ENCODE measurements around the gene KIF2A. TPM values are rescaled to one million over a fixed set of nuclear protein-coding genes. Genes with fewer than 3 reads are reported as not detected.

KIF2A gene
- 38.6 TPM for polyA plus RNA-seq
- long read RNA-seq, donor 1, partial matches to known transcripts: 5 of 9 reads
- long read RNA-seq, donor 1, other reads (novel, unspliced or antisense): 0 of 9 reads
- long read RNA-seq, donor 2, transcript KIF2A-202 (20 exons, 2,539 nt): major isoform, 5 of 7 reads
- long read RNA-seq, donor 2, partial matches to known transcripts: 0 of 7 reads
- long read RNA-seq, donor 2, other reads (novel, unspliced or antisense): 0 of 7 reads
- long read RNA-seq, donor 3, partial matches to known transcripts: 23 of 52 reads
- long read RNA-seq, donor 3, other reads (novel, unspliced or antisense): 24 of 52 reads
- long read RNA-seq, donor 4: 0 reads
- long read RNA-seq, donor 5, partial matches to known transcripts: 0 of 9 reads
- long read RNA-seq, donor 5, other reads (novel, unspliced or antisense): 9 of 9 reads
- long read RNA-seq, donor 6, partial matches to known transcripts: 6 of 13 reads
- long read RNA-seq, donor 6, other reads (novel, unspliced or antisense): 0 of 13 reads
- long read RNA-seq, donor 7, partial matches to known transcripts: 0 of 12 reads
- long read RNA-seq, donor 7, other reads (novel, unspliced or antisense): 8 of 12 reads
- long read RNA-seq, donor 8, partial matches to known transcripts: 11 of 34 reads
- long read RNA-seq, donor 8, other reads (novel, unspliced or antisense): 20 of 34 reads
- long read RNA-seq, donor 9, partial matches to known transcripts: 0 of 6 reads
- long read RNA-seq, donor 9, other reads (novel, unspliced or antisense): 5 of 6 reads
- long read RNA-seq, donor 10, partial matches to known transcripts: 0 of 5 reads
- long read RNA-seq, donor 10, other reads (novel, unspliced or antisense): 0 of 5 reads
- long read RNA-seq, donor 11, partial matches to known transcripts: 0 of 9 reads
- long read RNA-seq, donor 11, other reads (novel, unspliced or antisense): 7 of 9 reads

DNA sequence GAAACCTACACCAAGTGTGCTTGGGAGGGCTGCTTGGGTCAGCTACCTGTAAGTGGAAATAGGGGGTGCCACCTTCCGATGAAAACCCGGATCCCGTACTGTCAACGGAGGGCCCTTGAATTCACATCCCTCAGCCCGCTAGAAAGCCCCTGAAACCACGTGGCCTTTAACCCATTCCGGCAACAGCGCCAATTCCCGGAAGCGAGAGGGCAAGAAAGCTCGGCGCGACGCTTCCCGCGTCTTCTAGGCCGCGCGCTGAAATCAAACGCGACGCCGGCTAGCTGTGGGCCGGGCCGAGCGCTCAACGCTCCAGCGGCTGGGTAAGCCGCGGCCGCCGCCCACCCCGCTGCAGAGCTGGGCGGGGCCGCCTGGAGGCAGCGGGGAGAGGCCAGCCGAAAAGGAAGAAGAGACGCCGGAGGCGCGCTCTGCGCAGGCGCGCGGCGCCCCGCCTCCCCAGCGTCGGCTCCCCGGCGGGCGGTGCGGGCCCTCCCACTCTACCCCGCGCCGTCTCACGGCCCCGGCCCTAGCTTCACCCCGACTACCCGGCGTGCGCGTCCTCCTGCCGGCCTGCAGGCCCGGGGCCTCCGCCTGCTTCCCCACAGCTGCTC is at the start of gene KIF2A:
Gene KIF2A (plus strand): TSS at position 492 of the 608 bp plus-strand sequence. CDS start 267 bp downstream, outside the sequence.
- H3K36me3 ChIP-seq (ENCODE audit: control insufficient read depth, insufficient read depth, low read length): no peaks in the 10 kb centered on the region
- H3K4me1 ChIP-seq (ENCODE audit: control insufficient read depth, insufficient read depth, low read length): peaks cover 5% of the 10 kb centered on the region
- H3K4me3 ChIP-seq (ENCODE audit: low read length): peak within 1 kb of the TSS; percentile 90
- no peaks in the 10 kb centered on the region for H3K9me3 ChIP-seq (ENCODE audit: control insufficient read depth, low read depth, low read length)
- H3K27me3 ChIP-seq (ENCODE audit: control insufficient read depth, insufficient read depth, low read length): no peaks in the 10 kb centered on the region
- DNase-seq: peak; percentile 92 to 98
- no CpG with 5 or more reads among the region's 66 CpGs for WGBS (ENCODE audit: insufficient coverage, low lambda C conversion rate)
- peak within 1 kb of the TSS; percentile 86 for H3K27ac ChIP-seq (ENCODE audit: low read length)

GRCh38 chr5:62257020-62257367 is 49.0 kb upstream of the KIF2A start:
- H3K27me3 ChIP-seq (ENCODE audit: control insufficient read depth, insufficient read depth, low read length): no peaks in the 10 kb centered on the region
- H3K27ac ChIP-seq (ENCODE audit: low read length): no peak overlapping the region
- no peak for DNase-seq
- no peaks in the 10 kb centered on the region for H3K36me3 ChIP-seq (ENCODE audit: control insufficient read depth, insufficient read depth, low read length)
- no peaks in the 10 kb centered on the region for H3K4me1 ChIP-seq (ENCODE audit: control insufficient read depth, insufficient read depth, low read length)
- no peaks in the 10 kb centered on the region for H3K9me3 ChIP-seq (ENCODE audit: control insufficient read depth, low read depth, low read length)
- no peak overlapping the region for H3K4me3 ChIP-seq (ENCODE audit: low read length)

GRCh38 chr5:62258654-62259053 is 47.4 kb upstream of the KIF2A start:
- no peak for DNase-seq
- Histone ChIP-seq H3K4me3 (ENCODE audit: low read length) (no peak overlapping the region), H3K4me1 (ENCODE audit: control insufficient read depth, insufficient read depth, low read length) (no peaks in the 10 kb centered on the region)

DNA sequence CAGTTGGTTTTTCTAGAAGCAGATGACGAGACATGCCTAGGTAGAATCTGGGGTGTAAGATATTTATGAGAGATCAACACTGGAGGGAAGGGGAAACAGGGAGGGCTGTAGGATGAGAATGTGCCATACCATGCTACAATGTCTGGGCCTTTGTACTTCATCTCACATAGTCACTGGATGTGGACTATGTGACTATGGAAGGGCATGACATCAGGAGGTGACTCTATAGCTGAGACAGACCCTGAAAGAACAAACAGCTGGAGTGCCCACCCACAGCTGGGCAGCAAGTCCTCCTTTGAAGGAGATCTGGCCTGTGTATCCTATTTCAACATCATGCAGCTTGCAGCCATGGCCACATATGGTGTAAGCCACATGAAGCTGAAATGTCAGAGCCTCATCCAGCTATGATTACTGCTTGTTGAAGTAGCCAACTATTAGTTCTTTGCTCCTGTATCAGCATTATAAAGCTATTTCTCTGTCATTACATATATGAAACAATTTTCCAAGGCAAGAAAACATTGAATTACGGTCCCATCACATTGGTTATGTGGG is 46.2 kb upstream of the KIF2A start:
- Histone ChIP-seq H3K27me3 (ENCODE audit: control insufficient read depth, insufficient read depth, low read length) (no peaks in the 10 kb centered on the region), H3K36me3 (ENCODE audit: control insufficient read depth, insufficient read depth, low read length) (no peaks in the 10 kb centered on the region), H3K27ac (ENCODE audit: low read length) (no peak overlapping the region), H3K4me3 (ENCODE audit: low read length) (no peak overlapping the region), H3K4me1 (ENCODE audit: control insufficient read depth, insufficient read depth, low read length) (no peaks in the 10 kb centered on the region), H3K9me3 (ENCODE audit: control insufficient read depth, low read depth, low read length) (no peaks in the 10 kb centered on the region)
- WGBS (ENCODE audit: insufficient coverage, low lambda C conversion rate): 100% methylated on average over 1 of the region's 2 CpGs
- DNase-seq: no peak

More at GRCh38 chr5:62258654-62259053, 47.4 kb upstream of the KIF2A start:
- Histone ChIP-seq H3K27ac (ENCODE audit: low read length) (no peak overlapping the region), H3K27me3 (ENCODE audit: control insufficient read depth, insufficient read depth, low read length) (no peaks in the 10 kb centered on the region), H3K9me3 (ENCODE audit: control insufficient read depth, low read depth, low read length) (no peaks in the 10 kb centered on the region), H3K36me3 (ENCODE audit: control insufficient read depth, insufficient read depth, low read length) (no peaks in the 10 kb centered on the region)

DNA sequence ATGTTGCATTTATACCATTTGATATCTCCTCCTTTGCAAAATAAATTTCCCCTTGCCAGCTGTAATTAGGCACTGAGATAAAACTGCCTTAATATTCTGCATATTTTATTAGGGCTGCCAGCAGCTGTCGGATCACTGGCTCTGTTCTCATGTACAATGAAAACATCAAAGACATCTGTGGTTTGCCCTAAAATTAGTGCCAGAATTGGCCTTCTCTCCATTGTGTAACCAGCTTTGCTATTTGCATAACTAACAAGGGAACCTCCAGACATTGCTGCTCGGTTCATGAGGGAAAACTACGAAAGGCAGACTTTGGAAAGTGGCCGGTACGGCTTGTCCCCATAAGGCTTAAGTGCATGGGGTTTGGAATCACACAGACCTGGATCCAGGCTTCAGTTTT is 45.5 kb upstream of the KIF2A start:
- no CpG with 5 or more reads among the region's 5 CpGs for WGBS (ENCODE audit: insufficient coverage, low lambda C conversion rate)
- H3K9me3 ChIP-seq (ENCODE audit: control insufficient read depth, low read depth, low read length): no peaks in the 10 kb centered on the region
- no peaks in the 10 kb centered on the region for H3K4me1 ChIP-seq (ENCODE audit: control insufficient read depth, insufficient read depth, low read length)
- H3K27ac ChIP-seq (ENCODE audit: low read length): no peak overlapping the region
- DNase-seq: no peak
- no peak overlapping the region for H3K4me3 ChIP-seq (ENCODE audit: low read length)
- no peaks in the 10 kb centered on the region for H3K36me3 ChIP-seq (ENCODE audit: control insufficient read depth, insufficient read depth, low read length)
- H3K27me3 ChIP-seq (ENCODE audit: control insufficient read depth, insufficient read depth, low read length): no peaks in the 10 kb centered on the region

DNA sequence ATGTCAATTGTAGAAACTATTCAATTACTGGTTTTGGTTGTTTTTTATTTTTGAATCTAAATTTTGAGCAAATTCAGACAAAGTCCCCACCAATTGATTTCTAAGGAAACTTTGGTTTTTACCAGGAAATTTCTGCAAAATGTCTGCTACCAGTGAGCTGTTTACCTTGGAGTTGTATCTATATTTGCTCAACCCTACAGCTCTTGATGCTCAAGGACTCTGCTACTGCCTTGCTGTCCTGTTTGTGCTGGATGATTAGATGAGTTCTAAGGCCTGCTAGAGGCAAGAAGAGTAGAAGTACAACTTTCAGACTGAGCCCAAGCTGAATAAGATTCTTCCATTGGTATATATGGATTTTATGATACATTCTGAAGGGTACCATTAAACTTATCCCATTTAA is 42.6 kb upstream of the KIF2A start:
- Histone ChIP-seq H3K36me3 (ENCODE audit: control insufficient read depth, insufficient read depth, low read length) (no peaks in the 10 kb centered on the region), H3K27me3 (ENCODE audit: control insufficient read depth, insufficient read depth, low read length) (no peaks in the 10 kb centered on the region), H3K9me3 (ENCODE audit: control insufficient read depth, low read depth, low read length) (no peaks in the 10 kb centered on the region), H3K4me3 (ENCODE audit: low read length) (no peak overlapping the region), H3K27ac (ENCODE audit: low read length) (no peak overlapping the region), H3K4me1 (ENCODE audit: control insufficient read depth, insufficient read depth, low read length) (peaks cover 5% of the 10 kb centered on the region)
- DNase-seq: no peak

- H3K27me3 ChIP-seq (ENCODE audit: control insufficient read depth, insufficient read depth, low read length): no peaks in the 10 kb centered on the region
- H3K9me3 ChIP-seq (ENCODE audit: control insufficient read depth, low read depth, low read length): no peaks in the 10 kb centered on the region
- H3K4me1 ChIP-seq (ENCODE audit: control insufficient read depth, insufficient read depth, low read length): peaks cover 5% of the 10 kb centered on the region
- no peak for DNase-seq
- H3K36me3 ChIP-seq (ENCODE audit: control insufficient read depth, insufficient read depth, low read length): no peaks in the 10 kb centered on the region
- no peak overlapping the region for H3K27ac ChIP-seq (ENCODE audit: low read length)
- no peak overlapping the region for H3K4me3 ChIP-seq (ENCODE audit: low read length)
These were observed 40.3 kb upstream of the KIF2A start for GRCh38 chr5:62265648-62266112.

- Histone ChIP-seq H3K27me3 (ENCODE audit: control insufficient read depth, insufficient read depth, low read length) (no peaks in the 10 kb centered on the region), H3K36me3 (ENCODE audit: control insufficient read depth, insufficient read depth, low read length) (no peaks in the 10 kb centered on the region), H3K4me1 (ENCODE audit: control insufficient read depth, insufficient read depth, low read length) (peaks cover 5% of the 10 kb centered on the region), H3K4me3 (ENCODE audit: low read length) (no peak overlapping the region), H3K9me3 (ENCODE audit: control insufficient read depth, low read depth, low read length) (no peaks in the 10 kb centered on the region), H3K27ac (ENCODE audit: low read length) (no peak overlapping the region)
- no peak for DNase-seq
- 86% methylated on average over 1 of the region's 4 CpGs for WGBS (ENCODE audit: insufficient coverage, low lambda C conversion rate)
These were observed 39.4 kb upstream of the KIF2A start for GRCh38 chr5:62266573-62266972.

GRCh38 chr5:62268234-62268633 is 37.8 kb upstream of the KIF2A start:
- WGBS (ENCODE audit: insufficient coverage, low lambda C conversion rate): no CpG with 5 or more reads among the region's 1 CpG
- peak; percentile 56 to 85 for DNase-seq
- Histone ChIP-seq H3K36me3 (ENCODE audit: control insufficient read depth, insufficient read depth, low read length) (no peaks in the 10 kb centered on the region), H3K9me3 (ENCODE audit: control insufficient read depth, low read depth, low read length) (no peaks in the 10 kb centered on the region), H3K27me3 (ENCODE audit: control insufficient read depth, insufficient read depth, low read length) (no peaks in the 10 kb centered on the region), H3K4me1 (ENCODE audit: control insufficient read depth, insufficient read depth, low read length) (peaks cover 5% of the 10 kb centered on the region), H3K27ac (ENCODE audit: low read length) (peak overlapping the region; percentile 44), H3K4me3 (ENCODE audit: low read length) (no peak overlapping the region)

DNA sequence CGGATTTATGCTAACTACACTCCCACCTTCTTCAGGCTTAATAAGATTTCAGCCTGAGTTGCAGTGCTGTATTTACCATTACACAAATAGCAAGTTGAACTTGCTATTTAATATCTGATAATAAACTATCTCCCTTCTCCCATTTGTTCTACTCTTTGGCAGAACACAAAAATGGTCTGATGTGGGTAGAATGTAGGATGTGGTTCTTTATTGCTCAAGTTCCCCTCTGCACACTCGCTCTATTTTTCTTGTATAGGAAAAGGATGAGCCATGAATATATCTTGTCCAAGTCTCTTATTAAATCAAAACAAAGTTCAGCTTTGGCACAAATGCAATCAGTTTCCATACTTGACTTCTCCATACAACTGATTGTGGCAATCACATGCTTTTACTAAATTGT is 37.2 kb upstream of the KIF2A start:
- H3K9me3 ChIP-seq (ENCODE audit: control insufficient read depth, low read depth, low read length): no peaks in the 10 kb centered on the region
- H3K27me3 ChIP-seq (ENCODE audit: control insufficient read depth, insufficient read depth, low read length): no peaks in the 10 kb centered on the region
- no peaks in the 10 kb centered on the region for H3K36me3 ChIP-seq (ENCODE audit: control insufficient read depth, insufficient read depth, low read length)
- WGBS (ENCODE audit: insufficient coverage, low lambda C conversion rate): no CpG with 5 or more reads among the region's 2 CpGs
- peak overlapping the region; percentile 44 for H3K27ac ChIP-seq (ENCODE audit: low read length)
- peaks cover 5% of the 10 kb centered on the region for H3K4me1 ChIP-seq (ENCODE audit: control insufficient read depth, insufficient read depth, low read length)
- H3K4me3 ChIP-seq (ENCODE audit: low read length): no peak overlapping the region
- DNase-seq: no peak
